ENCODE results near the gene CCDC149. TPM values are rescaled to one million over a fixed set of nuclear protein-coding genes. Genes with fewer than 3 reads are reported as not detected.

CCDC149 gene
- total RNA-seq, 1 experiment from 2014 or later = 5.3 TPM

GRCh38 chr4:24796620-24797019, 116.2 kb downstream of the CCDC149 start (continued):
- TF ChIP-seq REST (IDR thresholded peaks at IDR 0.05; ENCODE audit: low read depth) (no peak), CTCF (IDR thresholded peaks at IDR 0.05 in 2 of 3, conservative IDR thresholded peaks at IDR 0.05 in 1 of 3; ENCODE audit: borderline replicate concordance in 1 of 3, insufficient read depth in 1 of 3, low read depth in 2 of 3, low read length in 2 of 3) (no peak), SP1 (IDR thresholded peaks at IDR 0.05; ENCODE audit: low read depth) (no peak), CBX3 (IDR thresholded peaks at IDR 0.05; ENCODE audit: low read depth) (no peak)

- ChIA-PET RAD21 (ENCODE audit: low non-redundant PET in 1 of 2, low total read pairs in 2 of 2, uncharacterized antibody in 2 of 2, unreplicated experiment in 2 of 2) (no interaction called here), CTCF (no interaction called here), POLR2A (no interaction called here)
- Histone ChIP-seq H3K4me3 (replicated peaks in 1 of 2; ENCODE audit: low read depth in 1 of 2, low read length in 2 of 2) (no peak overlapping the region), H3K36me3 (ENCODE audit: control insufficient read depth in 1 of 2, insufficient read depth in 2 of 2, low read length in 2 of 2) (no peaks in the 10 kb centered on the region), H3K27ac (ENCODE audit: low read depth, low read length) (no peak overlapping the region), H3K9ac (ENCODE audit: low read length) (no peak overlapping the region), H2AFZ (ENCODE audit: low read depth, low read length, poor library complexity, severe bottlenecking) (no peak overlapping the region), H3K4me2 (ENCODE audit: low read length) (no peak overlapping the region), H3K27me3 (ENCODE audit: insufficient read depth, low read length) (peaks cover 15% of the 10 kb centered on the region; the same call in 1 of the 2 replicates), H3K9me3 (ENCODE audit: control insufficient read depth in 1 of 2, insufficient read depth in 1 of 2, low read depth in 1 of 2, low read length in 2 of 2) (no peaks in the 10 kb centered on the region), H3K79me2 (ENCODE audit: insufficient read depth, low read length) (no peaks in the 10 kb centered on the region), H3K9me2 (ENCODE audit: insufficient read depth) (no peaks in the 10 kb centered on the region), H4K20me1 (ENCODE audit: insufficient read depth) (no peaks in the 10 kb centered on the region), H3K4me1 (ENCODE audit: control insufficient read depth in 1 of 2, insufficient read depth in 2 of 2, low read length in 2 of 2) (no peaks in the 10 kb centered on the region)
- intact Hi-C loops (cut with micrococcal nuclease) = loop anchor here (10.0 kb wide), 1 partner anchor 311 kb away; no protein-coding TSS in a partner anchor
- BruUV-seq (replicated peaks) = no TSS peak
- ATAC-seq = no peak
- no peak for DNase-seq (ENCODE audit: low read depth, low spot score)
- TF ChIP-seq EGR1 (IDR thresholded peaks at IDR 0.05; ENCODE audit: low read depth) = no peak
- no peak for TF ChIP-seq ZFX (IDR thresholded peaks at IDR 0.05)
- no peak for TF ChIP-seq CTCF (IDR thresholded peaks at IDR 0.05 in 2 of 3, conservative IDR thresholded peaks at IDR 0.05 in 1 of 3; ENCODE audit: borderline replicate concordance in 1 of 3, insufficient read depth in 1 of 3, low read depth in 2 of 3, low read length in 2 of 3)
- no peak for TF ChIP-seq ZBTB33 (IDR thresholded peaks at IDR 0.05; ENCODE audit: extremely low read depth, insufficient replicate concordance, low read length)
- no peak for TF ChIP-seq FOSL1 (IDR thresholded peaks at IDR 0.05; ENCODE audit: low read depth)
- TF ChIP-seq ATF3 (IDR thresholded peaks at IDR 0.05) = no peak
- no peak for TF ChIP-seq MAX (IDR thresholded peaks at IDR 0.05)
- TF ChIP-seq CEBPB (IDR thresholded peaks at IDR 0.05; ENCODE audit: low read depth) = no peak
Observed at GRCh38 chr4:24795666-24796381, 117.0 kb downstream of the CCDC149 start.
